Esophagus muscularis mucosa (tissue), 4 donors: ENCODE measurements around the gene RFX3. TPM values are rescaled to one million over a fixed set of nuclear protein-coding genes. Genes with fewer than 3 reads are reported as not detected.
"Not testable (repeated sequence)": the region's sequence is repeated elsewhere in the genome, so short reads cannot be mapped to it uniquely, and the experiment has no call there.

Experiments used
- DNase-seq: peaks from one replicate; pipeline ENCODE4 v3.0.0-alpha.2; 2017; ENCODE audit errors: extremely low spot score
- H3K27ac ChIP-seq, 4 donors: fragments of 200-600 bp; sonication (generic); replicated peaks in 1 of 4; 1 replicate in 3 of 4; 2 replicates in 1 of 4; pipeline ENCODE4 v1.5.1; 2016 to 2019; ENCODE audit warnings: mild to moderate bottlenecking in 1 of 4
- H3K27me3 ChIP-seq, 4 donors: fragments of 200-600 bp; sonication (generic); one replicate each; pipeline versions ENCODE4 v1.5.1 to v1.6.0; 2016 to 2019
- H3K36me3 ChIP-seq, 4 donors: fragments of 200-600 bp; sonication (generic); one replicate each; pipeline ENCODE4 v1.5.1; 2016 to 2019
- H3K4me1 ChIP-seq, 4 donors: fragments of 200-600 bp; sonication (generic); one replicate each; pipeline ENCODE4 v1.5.1; 2016 to 2019
- H3K4me3 ChIP-seq, 4 donors: fragments of 200-600 bp; sonication (generic); 1 replicate in 2 of 4; 2 replicates in 2 of 4; pipeline ENCODE4 v1.5.1; 2016 to 2019; ENCODE audit warnings: mild to moderate bottlenecking in 4 of 4, moderate library complexity in 1 of 4
- H3K9me3 ChIP-seq, 4 donors: fragments of 200-600 bp; sonication (generic); 1 replicate in 3 of 4; 2 replicates in 1 of 4; pipeline ENCODE4 v1.5.1; 2016 to 2019
- EP300 ChIP-seq: sonication (generic); formaldehyde crosslinking; IDR thresholded peaks from one replicate; pipeline ENCODE4 v1.6.1; 2017; ENCODE audit warnings: antibody characterized with exemption
- POLR2A ChIP-seq: fragments of 450-650 bp; IDR thresholded peaks from one replicate; pipeline ENCODE4 v1.6.1; 2017; ENCODE audit warnings: antibody characterized with exemption, moderate library complexity, mild to moderate bottlenecking, low read depth
- POLR2AphosphoS5 ChIP-seq, 2 donors: sonication (generic); formaldehyde crosslinking; IDR thresholded peaks; one replicate each; pipeline ENCODE4 v1.6.1; 2017; ENCODE audit warnings: antibody characterized with exemption in 2 of 2
- WGBS: methylation state at CpG from one replicate; pipeline ENCODE4 v1.1.5; 2018; 5-methylcytosine and 5-hydroxymethylcytosine counted together
- intact Hi-C: fragments of 100-400 bp; cut with DNase I; formaldehyde crosslinking; loops from one replicate; pipeline ENCODE4 v1.15.1; 2023
- total RNA-seq, 4 donors: library from RNA; depleted of rRNA; stranded (reverse); fragments of >200 nt; gene quantifications; one replicate each; pipeline versions ENCODE4 v1.1.0 to v1.2.1, GENCODE V29; 2016
- TF ChIP-seq, protein P1 (sequence below), 3 experiments: fragments of 200-600 bp in 2 of 3; fragments of 450-650 bp in 1 of 3; sonication (generic) in 2 of 3; IDR thresholded peaks; one replicate each; pipeline ENCODE4 v1.5.1; 2017 to 2019; ENCODE audit warnings: antibody characterized with exemption in 3 of 3, mild to moderate bottlenecking in 2 of 3, moderate library complexity in 1 of 3

Gene RFX3
- total RNA-seq, 4 donors from 2014 or later = 4.5 to 7.9 (median 5.5) TPM

DNA sequence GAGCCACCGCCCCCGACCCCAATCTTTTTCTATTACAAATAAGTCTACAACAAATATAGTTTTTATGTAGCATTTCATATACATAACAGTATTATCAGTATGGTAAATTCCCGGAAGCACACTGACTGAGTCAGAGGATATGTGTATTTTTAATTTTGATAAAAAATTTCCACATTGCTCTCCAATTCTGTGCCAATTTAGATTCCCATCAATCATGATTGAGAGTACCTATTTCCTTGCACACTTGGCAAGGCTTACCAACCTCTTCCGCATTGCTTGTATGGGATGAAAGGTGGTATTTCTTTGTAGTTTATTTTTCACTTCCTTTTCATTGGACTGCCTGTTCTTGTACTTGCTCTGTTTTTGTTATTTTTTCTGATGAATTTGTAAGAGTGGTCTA is 204.6 kb downstream of the RFX3 start:
- no peaks in the 10 kb centered on the region for H3K27me3 ChIP-seq
- H3K4me1 ChIP-seq = no peaks in the 10 kb centered on the region
- H3K36me3 ChIP-seq = no peaks in the 10 kb centered on the region
- no peak overlapping the region for H3K27ac ChIP-seq
- H3K4me3 ChIP-seq = no peak overlapping the region
- intact Hi-C loops = no loop called here
- no peak for TF ChIP-seq POLR2A
- TF ChIP-seq EP300 = no peak
- no peak for TF ChIP-seq POLR2AphosphoS5 (IDR thresholded peaks at IDR 0.05)
- TF ChIP-seq, protein P1, sequence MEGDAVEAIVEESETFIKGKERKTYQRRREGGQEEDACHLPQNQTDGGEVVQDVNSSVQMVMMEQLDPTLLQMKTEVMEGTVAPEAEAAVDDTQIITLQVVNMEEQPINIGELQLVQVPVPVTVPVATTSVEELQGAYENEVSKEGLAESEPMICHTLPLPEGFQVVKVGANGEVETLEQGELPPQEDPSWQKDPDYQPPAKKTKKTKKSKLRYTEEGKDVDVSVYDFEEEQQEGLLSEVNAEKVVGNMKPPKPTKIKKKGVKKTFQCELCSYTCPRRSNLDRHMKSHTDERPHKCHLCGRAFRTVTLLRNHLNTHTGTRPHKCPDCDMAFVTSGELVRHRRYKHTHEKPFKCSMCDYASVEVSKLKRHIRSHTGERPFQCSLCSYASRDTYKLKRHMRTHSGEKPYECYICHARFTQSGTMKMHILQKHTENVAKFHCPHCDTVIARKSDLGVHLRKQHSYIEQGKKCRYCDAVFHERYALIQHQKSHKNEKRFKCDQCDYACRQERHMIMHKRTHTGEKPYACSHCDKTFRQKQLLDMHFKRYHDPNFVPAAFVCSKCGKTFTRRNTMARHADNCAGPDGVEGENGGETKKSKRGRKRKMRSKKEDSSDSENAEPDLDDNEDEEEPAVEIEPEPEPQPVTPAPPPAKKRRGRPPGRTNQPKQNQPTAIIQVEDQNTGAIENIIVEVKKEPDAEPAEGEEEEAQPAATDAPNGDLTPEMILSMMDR (IDR thresholded peaks at IDR 0.05) = no peak
- WGBS = 66% methylated on average over 4 of the region's 4 CpGs
- no peaks in the 10 kb centered on the region for H3K9me3 ChIP-seq
- DNase-seq = no peak

DNA sequence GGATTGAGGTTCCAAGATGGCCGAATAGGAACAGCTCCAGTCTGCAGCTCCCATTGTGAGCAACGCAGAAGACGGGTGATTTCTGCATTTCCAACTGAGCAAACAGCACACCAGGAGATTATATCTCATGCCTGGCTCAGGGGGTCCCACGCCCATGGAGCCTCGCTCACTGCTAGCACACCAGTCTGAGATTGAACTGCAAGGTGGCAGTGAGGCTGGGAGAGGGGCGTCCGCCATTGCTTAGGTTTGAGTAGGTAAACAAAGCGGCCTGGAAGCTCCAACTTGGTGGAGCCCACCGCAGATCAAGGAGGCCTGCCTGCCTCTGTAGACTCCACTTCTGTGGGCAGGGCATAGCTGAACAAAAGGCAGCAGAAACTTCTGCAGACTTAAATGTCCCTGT is 213.2 kb downstream of the RFX3 start:
- DNase-seq, H3K4me3 ChIP-seq, H3K27me3 ChIP-seq, H3K27ac ChIP-seq, H3K4me1 ChIP-seq, H3K9me3 ChIP-seq, intact Hi-C loops, H3K36me3 ChIP-seq: not testable (repeated sequence)
- over 99% methylated on average over 9 of the region's 9 CpGs for WGBS

DNA sequence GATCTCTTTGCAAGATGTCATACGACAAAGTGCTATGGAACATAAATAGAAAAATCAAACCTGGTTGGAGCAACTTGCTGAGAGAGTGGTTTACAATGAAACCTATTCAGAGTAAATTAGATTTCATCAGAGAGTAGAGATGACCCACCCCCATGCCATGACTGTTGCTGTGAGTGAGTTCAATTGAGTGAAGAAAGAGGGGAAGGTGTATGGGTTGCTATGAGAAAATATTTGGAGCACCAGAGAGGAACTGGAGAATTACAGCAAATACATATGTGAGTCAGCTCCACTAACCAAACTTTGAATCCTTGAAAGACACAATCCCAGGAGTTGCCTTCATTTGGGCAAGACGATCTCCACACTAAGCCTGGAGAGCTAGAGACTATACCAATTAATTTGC is 217.2 kb downstream of the RFX3 start:
- Histone ChIP-seq H3K4me3 (no peak overlapping the region), H3K27me3 (no peaks in the 10 kb centered on the region), H3K36me3 (no peaks in the 10 kb centered on the region), H3K4me1 (no peaks in the 10 kb centered on the region), H3K9me3 (no peaks in the 10 kb centered on the region), H3K27ac (no peak overlapping the region)
- DNase-seq = no peak
- intact Hi-C loops = no loop called here
- whole genome bisulfite sequencing = 93% methylated on average over 2 of the region's 2 CpGs
- TF ChIP-seq, protein P1 (IDR thresholded peaks at IDR 0.05) = no peak
- TF ChIP-seq POLR2A (no peak), EP300 (no peak), POLR2AphosphoS5 (IDR thresholded peaks at IDR 0.05) (no peak)

DNA sequence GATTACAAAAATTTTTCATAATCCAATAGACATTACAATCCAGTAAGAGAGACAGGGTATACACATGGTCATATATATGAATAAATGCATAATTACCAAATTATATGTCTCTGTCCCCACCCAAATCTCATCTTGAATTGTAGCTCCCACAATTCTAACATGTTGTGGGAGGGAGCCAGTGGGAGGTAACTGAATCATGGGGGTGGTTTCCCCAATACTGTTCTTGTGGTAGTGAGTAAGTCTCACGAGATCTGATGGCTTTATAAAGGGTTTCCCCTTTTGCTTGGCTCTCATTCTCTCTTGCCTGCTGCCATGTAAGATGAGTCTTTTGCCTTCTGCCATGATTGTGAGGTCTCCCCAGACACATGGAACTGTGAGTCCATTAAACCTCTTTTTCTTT is 221.4 kb downstream of the RFX3 start:
- 100% methylated on average over 1 of the region's 1 CpG for WGBS

DNA sequence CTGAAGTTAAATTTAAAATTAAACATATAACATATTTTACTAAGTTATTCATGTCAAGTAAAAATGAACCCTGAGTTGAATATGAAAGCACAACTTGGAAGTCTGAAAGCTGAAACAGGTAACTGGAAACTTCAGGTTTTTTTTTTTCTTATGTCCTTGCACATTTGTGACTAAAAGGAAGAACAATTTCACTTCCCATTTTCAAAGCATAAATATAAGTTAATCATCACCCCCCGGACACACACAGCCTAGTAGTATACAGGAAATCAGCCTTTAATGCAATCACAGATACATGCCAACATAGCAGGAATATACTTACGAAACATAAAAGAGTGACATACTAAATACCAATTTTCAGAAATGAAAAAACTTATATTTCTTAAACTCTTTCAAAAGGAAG is 225.9 kb downstream of the RFX3 start:
- no peaks in the 10 kb centered on the region for H3K27me3 ChIP-seq
- H3K9me3 ChIP-seq = no peaks in the 10 kb centered on the region
- no peak overlapping the region for H3K27ac ChIP-seq
- TF ChIP-seq, protein P1 (IDR thresholded peaks at IDR 0.05) = no peak
- TF ChIP-seq POLR2AphosphoS5 (IDR thresholded peaks at IDR 0.05) (no peak), POLR2A (no peak), EP300 (no peak)
- no peaks in the 10 kb centered on the region for H3K36me3 ChIP-seq
- H3K4me1 ChIP-seq = no peaks in the 10 kb centered on the region
- DNase-seq = no peak
- 79% methylated on average over 2 of the region's 2 CpGs for WGBS
- intact Hi-C loops = loop anchor here (10.0 kb wide), 1 partner anchor 65 kb away; no protein-coding TSS in a partner anchor
- no peak overlapping the region for H3K4me3 ChIP-seq

More for the DNA sequence above, 221.4 kb downstream of the RFX3 start:
- intact Hi-C loops, H3K9me3 ChIP-seq, H3K4me1 ChIP-seq, H3K36me3 ChIP-seq, H3K27me3 ChIP-seq, H3K4me3 ChIP-seq, DNase-seq, H3K27ac ChIP-seq: not testable (repeated sequence)

DNA sequence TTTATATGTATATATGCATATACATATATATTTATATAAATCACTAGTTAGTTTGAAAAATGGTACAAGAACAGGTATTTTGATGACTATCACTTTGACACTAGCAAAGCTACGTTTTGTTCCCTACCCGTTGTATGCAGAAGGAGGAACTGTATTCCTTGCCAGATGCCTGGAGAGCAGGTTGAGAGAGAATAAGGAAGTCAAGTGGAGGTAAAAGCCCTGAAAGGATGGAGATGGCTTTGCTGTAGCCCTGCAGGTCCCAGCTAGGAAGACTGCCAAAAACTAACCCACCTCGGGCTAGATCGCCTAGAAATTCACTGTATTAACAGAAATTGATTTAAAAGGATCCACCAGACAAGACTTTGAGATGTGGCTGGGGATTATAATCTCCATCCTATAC is 229.3 kb downstream of the RFX3 start:
- Histone ChIP-seq H3K4me3 (no peak overlapping the region), H3K9me3 (no peaks in the 10 kb centered on the region), H3K27me3 (no peaks in the 10 kb centered on the region), H3K27ac (no peak overlapping the region), H3K36me3 (peaks cover 0 to 9% (median 2%) of the 10 kb centered on the region in 4 donors), H3K4me1 (no peaks in the 10 kb centered on the region)
- WGBS = 71% methylated on average over 4 of the region's 4 CpGs
- intact Hi-C loops = loop anchor here (10.0 kb wide), 1 partner anchor 62 kb away; no protein-coding TSS in a partner anchor
- TF ChIP-seq POLR2AphosphoS5 (IDR thresholded peaks at IDR 0.05) = no peak
- TF ChIP-seq POLR2A = no peak
- TF ChIP-seq, protein P1 (IDR thresholded peaks at IDR 0.05) = no peak
- DNase-seq = no peak
